IPS-18a (cell line): Measurements from ENCODE around the gene CCDC8.
"Not testable (repeated sequence)": the region's sequence is repeated elsewhere in the genome, so short reads cannot be mapped to it uniquely, and the experiment has no call there.

ENCODE experiments used
- H3K27ac ChIP-seq: one replicate; pipeline ENCODE4 v1.5.1; 2013; ENCODE audit warnings: low read length
- H3K27me3 ChIP-seq: one replicate; pipeline ENCODE4 v1.6.1; 2013; ENCODE audit warnings: mild to moderate bottlenecking, low read length; ENCODE audit not compliant: control insufficient read depth, insufficient read depth
- H3K36me3 ChIP-seq: one replicate; pipeline ENCODE4 v1.6.1; 2013; ENCODE audit warnings: low read depth, low read length; ENCODE audit not compliant: control insufficient read depth
- H3K4me1 ChIP-seq: one replicate; pipeline ENCODE4 v1.6.1; 2013; ENCODE audit warnings: low read depth, low read length; ENCODE audit not compliant: control insufficient read depth
- H3K4me3 ChIP-seq: one replicate; pipeline ENCODE4 v1.5.1; 2013; ENCODE audit warnings: low read length
- H3K9ac ChIP-seq: one replicate; pipeline ENCODE4 v1.6.1; 2013; ENCODE audit warnings: mild to moderate bottlenecking, low read length, moderate library complexity
- H3K9me3 ChIP-seq: one replicate; pipeline ENCODE4 v1.6.1; 2013; ENCODE audit warnings: low read depth, low read length; ENCODE audit not compliant: control insufficient read depth

CCDC8 gene

DNA sequence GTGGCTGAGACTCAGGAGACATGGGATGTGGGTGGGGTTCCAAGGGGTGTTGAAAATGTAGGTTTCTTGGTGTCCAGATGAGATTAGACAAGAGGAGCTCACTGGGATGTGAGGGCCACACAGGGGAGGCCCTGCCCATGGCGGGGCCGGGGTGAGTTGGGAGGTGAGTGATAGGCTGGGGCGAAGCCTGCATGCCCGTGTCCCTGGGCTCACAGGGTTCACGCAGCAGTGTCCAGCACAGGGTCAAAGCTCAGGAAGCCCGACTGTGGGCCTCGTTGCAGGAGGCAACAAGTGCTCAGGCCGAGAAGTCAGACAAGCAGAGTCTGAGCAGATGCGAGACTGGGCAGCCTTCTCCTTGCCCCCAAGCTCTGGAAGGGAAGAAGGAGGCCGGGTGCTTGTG lies 27.2 kb downstream of the CCDC8 start:
- Histone ChIP-seq H3K27me3 (no peaks in the 10 kb centered on the region), H3K9ac (no peak overlapping the region), H3K9me3 (no peaks in the 10 kb centered on the region), H3K4me1 (no peaks in the 10 kb centered on the region), H3K36me3 (peaks cover 70% of the 10 kb centered on the region), H3K4me3 (no peak overlapping the region), H3K27ac (no peak overlapping the region)

DNA sequence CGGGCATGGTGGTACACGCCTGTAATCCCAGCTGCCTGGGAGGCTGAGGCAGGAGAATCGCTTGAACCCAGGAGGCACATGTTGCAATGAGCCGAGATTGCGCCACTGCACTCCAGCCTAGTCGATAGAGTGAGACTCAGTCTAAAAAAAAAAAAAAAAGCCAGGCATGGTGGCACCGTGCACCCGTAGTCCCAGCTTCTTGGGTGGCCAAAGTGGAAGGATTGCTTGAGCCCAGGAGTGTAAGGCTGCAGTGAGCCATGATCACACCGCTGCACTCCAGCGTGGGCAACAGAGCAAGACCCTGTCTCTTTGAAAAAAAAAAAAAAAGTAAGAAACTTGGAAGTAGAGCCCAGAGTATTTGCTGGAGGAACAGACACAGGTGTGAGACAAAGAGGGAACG lies 27.7 kb downstream of the CCDC8 start:
- Histone ChIP-seq H3K27ac (no peak overlapping the region), H3K4me3 (no peak overlapping the region), H3K27me3 (no peaks in the 10 kb centered on the region), H3K9ac (no peak overlapping the region), H3K4me1 (no peaks in the 10 kb centered on the region), H3K36me3 (peaks cover 69% of the 10 kb centered on the region), H3K9me3 (no peaks in the 10 kb centered on the region)

- H3K9ac ChIP-seq = no peak overlapping the region
- H3K27ac ChIP-seq = no peak overlapping the region
- no peaks in the 10 kb centered on the region for H3K4me1 ChIP-seq
- no peak overlapping the region for H3K4me3 ChIP-seq
- no peaks in the 10 kb centered on the region for H3K27me3 ChIP-seq
- peaks cover 68% of the 10 kb centered on the region for H3K36me3 ChIP-seq
- no peaks in the 10 kb centered on the region for H3K9me3 ChIP-seq
Measured at GRCh38 chr19:46384396-46384795, 29.0 kb downstream of the CCDC8 start.

- Histone ChIP-seq H3K36me3 (peaks cover 70% of the 10 kb centered on the region), H3K27ac (no peak overlapping the region), H3K9ac (no peak overlapping the region), H3K27me3 (no peaks in the 10 kb centered on the region), H3K4me1 (no peaks in the 10 kb centered on the region), H3K4me3 (no peak overlapping the region), H3K9me3 (no peaks in the 10 kb centered on the region)
Measured at GRCh38 chr19:46383846-46384245, 29.5 kb downstream of the CCDC8 start.

DNA sequence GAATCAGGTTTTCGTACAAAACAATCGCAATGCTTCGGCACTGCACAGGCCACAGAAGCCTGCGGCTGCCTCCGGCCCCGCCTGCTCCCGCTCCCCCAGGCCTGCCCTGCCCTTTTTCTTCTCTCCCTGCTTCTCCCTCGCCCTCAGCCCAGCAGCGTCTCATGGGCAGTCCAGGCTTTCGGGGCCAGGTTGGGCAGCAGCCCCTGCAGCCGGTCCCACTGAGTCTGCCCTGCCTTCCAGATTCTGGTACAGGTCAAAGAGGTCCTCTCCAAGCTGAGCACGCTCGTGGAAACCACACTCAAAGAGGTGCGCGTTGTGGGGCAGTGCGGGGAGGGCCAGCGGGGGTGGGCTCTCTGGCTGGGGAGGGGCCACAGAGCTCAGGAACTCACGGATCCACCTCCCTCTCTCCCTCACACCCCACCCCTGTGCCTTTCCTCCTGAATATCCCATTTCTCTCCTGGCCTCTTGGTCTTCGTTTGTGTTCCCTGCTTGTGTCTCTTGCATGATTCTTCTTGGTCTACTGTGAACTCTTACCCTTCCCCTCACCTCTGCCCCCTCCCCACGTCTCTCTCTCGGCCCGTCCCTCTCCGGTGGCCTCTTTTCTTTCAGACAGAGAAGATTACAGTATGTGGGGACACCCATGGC lies 30.1 kb downstream of the CCDC8 start:
- Histone ChIP-seq H3K27ac (no peak overlapping the region), H3K4me3 (no peak overlapping the region), H3K9me3 (no peaks in the 10 kb centered on the region), H3K36me3 (peaks cover 70% of the 10 kb centered on the region), H3K27me3 (no peaks in the 10 kb centered on the region), H3K4me1 (no peaks in the 10 kb centered on the region), H3K9ac (no peak overlapping the region)

GRCh38 chr19:46381756-46382345 lies 31.5 kb downstream of the CCDC8 start:
- no peaks in the 10 kb centered on the region for H3K9me3 ChIP-seq
- no peak overlapping the region for H3K4me3 ChIP-seq
- peaks cover 70% of the 10 kb centered on the region for H3K36me3 ChIP-seq
- no peak overlapping the region for H3K9ac ChIP-seq
- H3K27me3 ChIP-seq = no peaks in the 10 kb centered on the region
- H3K27ac ChIP-seq = no peak overlapping the region
- no peaks in the 10 kb centered on the region for H3K4me1 ChIP-seq

DNA sequence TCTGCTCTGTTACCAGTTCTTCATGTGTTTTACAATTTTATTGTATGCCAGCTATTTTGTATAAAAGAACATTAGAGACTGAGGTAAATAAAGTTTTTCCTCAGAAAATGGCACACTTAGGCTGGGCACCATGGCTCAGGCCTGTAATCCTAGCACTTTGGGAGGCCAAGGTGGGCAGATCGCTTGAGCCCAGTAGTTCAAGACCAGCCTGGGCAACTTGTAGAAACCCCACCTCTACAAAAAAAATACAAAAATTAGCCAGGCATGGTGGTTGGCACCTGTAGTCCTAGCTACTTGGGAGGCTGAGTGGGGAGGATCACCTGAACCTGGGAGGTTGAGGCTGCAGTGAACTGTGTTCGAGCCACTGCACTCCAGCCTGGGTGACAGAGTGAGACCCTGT lies 32.0 kb downstream of the CCDC8 start:
- Histone ChIP-seq H3K9ac (no peak overlapping the region), H3K9me3 (no peaks in the 10 kb centered on the region), H3K4me1 (no peaks in the 10 kb centered on the region), H3K36me3 (peaks cover 72% of the 10 kb centered on the region), H3K27ac (no peak overlapping the region), H3K27me3 (no peaks in the 10 kb centered on the region), H3K4me3 (no peak overlapping the region)

DNA sequence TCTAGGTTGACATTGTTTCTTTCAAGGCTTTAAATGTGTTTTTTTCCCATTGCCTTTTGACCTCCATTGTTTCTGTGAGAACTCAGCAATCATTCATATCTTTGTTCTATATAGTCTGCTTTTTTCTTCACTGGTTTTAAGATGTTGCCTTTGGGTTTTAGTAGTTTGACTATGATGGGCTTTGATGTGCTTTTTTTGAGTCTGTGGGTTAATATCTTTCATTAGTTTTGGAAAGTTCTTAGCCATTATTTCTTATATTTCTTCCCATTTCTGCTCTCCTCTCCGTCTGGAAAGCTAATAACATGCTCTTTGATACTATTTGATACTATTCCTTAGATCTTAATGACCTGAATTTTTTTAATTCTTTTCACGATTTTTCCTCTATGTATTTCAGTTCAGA lies 32.7 kb downstream of the CCDC8 start:
- Histone ChIP-seq H3K27me3 (no peaks in the 10 kb centered on the region), H3K36me3 (peaks cover 76% of the 10 kb centered on the region), H3K9ac (no peak overlapping the region), H3K4me1 (no peaks in the 10 kb centered on the region), H3K27ac (no peak overlapping the region), H3K4me3 (no peak overlapping the region), H3K9me3 (no peaks in the 10 kb centered on the region)

GRCh38 chr19:46378268-46378667 lies 35.1 kb downstream of the CCDC8 start:
- Histone ChIP-seq H3K4me1 (peaks cover 8% of the 10 kb centered on the region), H3K27me3 (no peaks in the 10 kb centered on the region), H3K27ac (no peak overlapping the region), H3K9ac (no peak overlapping the region), H3K9me3 (no peaks in the 10 kb centered on the region), H3K4me3 (no peak overlapping the region), H3K36me3 (peaks cover 61% of the 10 kb centered on the region)

- Histone ChIP-seq H3K4me1 (peaks cover 22% of the 10 kb centered on the region), H3K36me3 (peaks cover 52% of the 10 kb centered on the region), H3K27ac (no peak overlapping the region), H3K27me3 (no peaks in the 10 kb centered on the region), H3K4me3 (no peak overlapping the region), H3K9ac (no peak overlapping the region), H3K9me3 (no peaks in the 10 kb centered on the region)
Measured at GRCh38 chr19:46376241-46377153, 36.9 kb downstream of the CCDC8 start.

GRCh38 chr19:46375476-46376067 lies 37.8 kb downstream of the CCDC8 start:
- H3K36me3 ChIP-seq = peaks cover 45% of the 10 kb centered on the region
- H3K9ac ChIP-seq, H3K27ac ChIP-seq, H3K27me3 ChIP-seq, H3K4me3 ChIP-seq, H3K9me3 ChIP-seq: not testable (repeated sequence)
- peaks cover 24% of the 10 kb centered on the region for H3K4me1 ChIP-seq
